GM20000 (cell line): ENCODE results near the gene FKBP6.

Experiments used
- DNase-seq: peaks from one replicate; pipeline ENCODE4 v3.0.0; 2012; ENCODE audit warnings: low spot score
- TF ChIP-seq, protein P1 (sequence below): IDR thresholded peaks from 2 replicates; pipeline ENCODE4 v1.5.1; 2012; ENCODE audit warnings: mild to moderate bottlenecking, control low read depth; ENCODE audit errors: extremely low read depth, missing control alignments

Gene FKBP6

DNA sequence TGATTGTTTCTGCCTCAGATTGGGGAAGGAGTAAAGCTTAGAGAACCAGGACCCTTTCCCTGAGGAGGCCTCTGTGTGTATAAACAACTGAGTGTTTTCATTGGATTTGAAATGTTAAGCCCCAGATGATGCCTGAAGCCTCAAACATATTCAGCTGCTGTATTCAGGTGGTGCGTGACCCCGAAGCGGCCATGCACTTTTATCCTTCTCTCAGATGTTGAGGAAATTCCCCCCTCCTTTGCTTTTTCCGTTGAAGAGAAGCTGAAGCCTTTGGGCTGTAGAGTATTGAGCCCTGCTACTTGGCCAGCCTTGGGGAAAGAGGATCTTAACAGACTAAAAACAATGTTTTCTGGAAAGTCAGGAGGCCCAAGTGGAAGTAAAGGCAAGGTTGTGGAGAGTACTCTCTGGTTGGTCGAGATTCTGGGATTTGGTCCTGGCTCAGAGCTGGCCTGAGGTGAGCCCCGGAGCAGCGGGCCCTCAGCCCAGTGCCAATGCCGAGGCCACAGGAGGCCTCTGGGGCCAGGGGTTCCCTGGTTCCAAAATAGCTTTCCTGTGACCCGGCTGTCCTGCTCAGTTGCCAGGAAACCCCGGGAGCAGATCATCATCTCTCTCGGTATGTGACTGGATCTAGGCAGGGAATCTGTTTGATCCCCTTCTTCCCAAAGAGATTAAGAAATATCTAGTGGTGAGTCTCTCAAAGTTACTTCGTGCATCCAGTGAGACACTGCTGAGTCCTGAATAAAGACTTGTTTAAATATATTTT lies 22.5 kb downstream of the FKBP6 start:
- TF ChIP-seq, protein P1, sequence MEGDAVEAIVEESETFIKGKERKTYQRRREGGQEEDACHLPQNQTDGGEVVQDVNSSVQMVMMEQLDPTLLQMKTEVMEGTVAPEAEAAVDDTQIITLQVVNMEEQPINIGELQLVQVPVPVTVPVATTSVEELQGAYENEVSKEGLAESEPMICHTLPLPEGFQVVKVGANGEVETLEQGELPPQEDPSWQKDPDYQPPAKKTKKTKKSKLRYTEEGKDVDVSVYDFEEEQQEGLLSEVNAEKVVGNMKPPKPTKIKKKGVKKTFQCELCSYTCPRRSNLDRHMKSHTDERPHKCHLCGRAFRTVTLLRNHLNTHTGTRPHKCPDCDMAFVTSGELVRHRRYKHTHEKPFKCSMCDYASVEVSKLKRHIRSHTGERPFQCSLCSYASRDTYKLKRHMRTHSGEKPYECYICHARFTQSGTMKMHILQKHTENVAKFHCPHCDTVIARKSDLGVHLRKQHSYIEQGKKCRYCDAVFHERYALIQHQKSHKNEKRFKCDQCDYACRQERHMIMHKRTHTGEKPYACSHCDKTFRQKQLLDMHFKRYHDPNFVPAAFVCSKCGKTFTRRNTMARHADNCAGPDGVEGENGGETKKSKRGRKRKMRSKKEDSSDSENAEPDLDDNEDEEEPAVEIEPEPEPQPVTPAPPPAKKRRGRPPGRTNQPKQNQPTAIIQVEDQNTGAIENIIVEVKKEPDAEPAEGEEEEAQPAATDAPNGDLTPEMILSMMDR: no peak
- DNase-seq: no peak

DNA sequence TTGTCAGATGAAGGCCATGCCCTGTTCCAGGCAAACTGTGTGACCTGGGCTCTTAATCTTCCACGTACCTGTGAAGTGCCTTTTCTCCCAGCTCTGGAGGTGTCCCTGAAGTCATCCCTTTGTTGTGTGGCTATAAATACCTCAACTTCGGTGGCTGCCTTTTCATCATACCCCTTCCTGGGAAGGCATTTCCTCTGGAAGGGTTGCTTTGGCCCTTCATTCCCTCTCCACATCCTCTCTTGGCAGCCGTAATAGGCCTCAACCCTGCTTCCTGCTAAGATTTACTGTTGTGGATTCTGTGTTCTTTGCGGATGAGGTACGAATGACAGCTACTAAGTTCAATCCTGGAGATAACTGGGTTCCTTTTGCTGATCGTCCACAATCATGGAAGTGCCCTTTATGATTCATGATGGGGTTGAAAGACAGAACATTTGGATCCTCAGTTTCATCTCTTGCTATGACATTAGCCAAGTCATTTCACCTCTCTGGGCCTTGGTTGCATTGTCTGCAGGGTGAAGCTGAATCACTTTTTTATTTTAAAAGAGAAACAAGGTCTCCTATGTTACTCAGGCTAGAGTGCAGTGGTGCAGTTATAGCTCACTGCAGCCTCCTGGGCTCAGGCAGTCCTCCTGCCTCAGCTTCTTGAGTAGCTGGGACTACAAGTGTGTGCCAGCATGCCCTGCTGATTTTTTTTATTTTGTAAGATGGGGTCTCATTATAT lies 23.6 kb downstream of the FKBP6 start:
- DNase-seq: no peak
- TF ChIP-seq, protein P1: no peak

DNA sequence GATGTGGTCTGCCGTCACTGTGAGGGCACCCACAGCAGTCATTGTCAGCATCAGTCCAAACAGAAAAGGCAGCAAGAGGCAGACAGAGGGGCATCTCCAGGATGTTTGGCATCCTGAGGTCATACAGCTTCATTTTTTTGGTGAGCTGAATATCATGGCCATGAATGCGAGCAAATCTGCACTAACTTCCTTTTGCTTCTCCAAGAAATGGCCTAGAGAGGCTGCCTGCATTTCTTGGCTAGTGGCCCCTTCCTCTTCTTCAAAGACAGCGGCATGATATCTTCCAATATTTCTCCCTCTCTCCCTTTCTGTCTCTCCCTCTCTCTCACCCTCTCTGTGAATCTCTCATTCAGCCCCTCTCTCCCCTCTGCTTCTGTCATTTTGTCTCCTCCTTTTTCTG lies 24.8 kb downstream of the FKBP6 start:
- no peak for DNase-seq
- TF ChIP-seq, protein P1: no peak

DNA sequence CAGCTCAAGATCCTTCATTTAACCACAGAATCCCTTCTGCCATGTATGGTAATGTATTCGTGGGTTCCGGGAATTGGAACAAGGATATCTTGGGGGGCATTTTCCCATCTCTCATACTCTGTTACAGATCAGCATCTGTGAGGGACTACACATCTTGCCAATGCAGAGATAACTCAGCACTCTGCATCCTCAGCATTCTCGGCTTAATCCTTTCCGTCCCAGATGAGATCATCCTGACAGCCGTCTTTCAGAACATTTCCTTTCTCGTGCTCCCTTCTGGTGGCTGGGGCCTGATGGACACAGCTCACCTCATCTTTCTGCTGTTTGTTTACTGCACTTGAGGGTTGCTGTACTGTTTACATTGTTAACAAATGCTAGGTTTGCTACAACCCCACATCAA lies 25.3 kb downstream of the FKBP6 start:
- TF ChIP-seq, protein P1: no peak
- no peak for DNase-seq

DNA sequence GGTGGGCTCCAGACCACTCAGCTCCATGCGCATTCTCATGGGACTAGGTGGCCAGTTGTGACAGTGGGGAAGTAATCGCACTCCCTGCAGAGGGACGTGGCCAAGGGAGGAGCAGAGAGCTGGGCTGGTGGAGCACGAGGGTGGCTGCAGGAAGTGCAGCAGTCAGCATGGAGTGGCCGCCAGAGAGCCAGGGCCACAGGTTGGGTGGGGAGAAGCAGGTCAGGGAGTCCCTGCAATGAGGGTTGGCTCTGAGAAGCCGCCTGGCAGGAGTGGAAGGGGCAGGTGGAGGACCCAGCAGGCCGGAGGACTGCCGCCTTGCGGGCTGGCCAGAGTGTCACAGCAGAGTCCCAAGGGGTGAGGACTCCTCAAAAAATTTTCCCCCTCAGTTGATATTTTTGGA lies 26.2 kb downstream of the FKBP6 start:
- TF ChIP-seq, protein P1: no peak
- DNase-seq: no peak

DNA sequence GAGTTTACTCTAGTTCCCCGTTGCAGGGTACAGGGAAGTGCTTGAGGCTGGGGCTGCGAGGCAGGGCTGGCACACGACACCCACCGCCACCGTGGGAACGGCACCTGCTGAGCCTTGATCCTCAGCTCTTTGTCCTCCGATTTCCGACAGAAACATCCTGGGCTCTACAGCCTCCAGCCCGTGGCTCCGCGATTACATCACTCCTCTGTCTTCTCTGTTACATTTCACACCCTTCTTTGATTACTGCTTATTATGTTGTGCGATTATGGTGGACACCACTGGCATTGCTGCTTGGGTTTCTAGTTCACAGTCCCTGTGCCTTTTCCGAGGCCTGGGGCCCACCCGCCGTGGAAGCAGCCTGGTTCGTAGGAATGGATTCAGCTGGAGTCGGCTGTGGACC lies 26.9 kb downstream of the FKBP6 start:
- TF ChIP-seq, protein P1: no peak
- DNase-seq: no peak

DNA sequence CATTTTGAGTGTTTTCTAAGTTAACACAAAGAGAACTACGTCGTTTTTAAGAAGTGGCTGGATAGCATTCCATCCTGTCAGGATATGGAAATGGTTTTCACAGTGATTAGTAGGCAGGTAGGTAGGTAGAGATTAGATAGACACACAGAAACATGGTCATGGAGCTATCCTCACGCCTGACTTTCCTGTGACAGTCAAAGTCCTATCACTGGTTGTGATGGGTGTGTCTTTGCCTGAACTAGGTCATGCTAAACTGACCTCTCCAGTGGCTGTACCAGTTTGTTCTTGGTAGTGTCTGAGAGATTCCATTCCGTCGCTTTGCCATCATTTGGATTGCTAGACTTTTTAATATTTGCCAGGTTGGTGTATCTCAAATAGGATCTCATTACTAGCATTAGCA lies 28.2 kb downstream of the FKBP6 start:
- no peak for DNase-seq
- TF ChIP-seq, protein P1: no peak
